D721Med (cell line): ENCODE data around the gene SCRT2.

Experiments used
- DNase-seq: peaks from one replicate; pipeline ENCODE4 v3.0.0; 2011; ENCODE audit warnings: low spot score; ENCODE audit not compliant: insufficient read length
- FAIRE-seq: peaks from 2 replicates; lab custom pipeline; 2011; peaks lifted over from hg19 to GRCh38; lab: Jason Lieb, UNC
- TF ChIP-seq, protein P1 (sequence below): IDR thresholded peaks from 2 replicates; pipeline ENCODE4 v1.5.1; 2012; ENCODE audit warnings: mild to moderate bottlenecking, control low read depth; ENCODE audit not compliant: insufficient read depth; ENCODE audit errors: missing control alignments

SCRT2 gene

DNA sequence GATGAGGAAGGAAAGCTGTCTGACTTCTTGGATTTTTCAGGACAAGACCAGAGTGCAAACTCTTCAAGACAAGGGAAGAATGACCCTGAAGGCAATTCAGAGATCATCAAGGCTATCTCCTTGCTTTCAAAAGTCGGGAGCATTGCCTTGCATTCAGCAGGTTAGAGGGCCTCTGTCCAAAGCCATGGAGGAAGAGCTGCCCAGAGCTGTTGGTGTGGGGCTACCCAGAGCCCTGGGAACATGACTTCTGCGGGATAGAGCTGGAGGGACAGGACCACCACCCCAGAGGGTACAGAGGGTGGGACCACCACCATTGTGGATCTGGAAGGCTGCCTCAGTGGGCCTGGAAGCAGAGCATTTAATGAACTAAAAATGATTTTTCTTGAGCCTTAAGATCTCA, 17.4 kb downstream of the SCRT2 start:
- TF ChIP-seq, protein P1, sequence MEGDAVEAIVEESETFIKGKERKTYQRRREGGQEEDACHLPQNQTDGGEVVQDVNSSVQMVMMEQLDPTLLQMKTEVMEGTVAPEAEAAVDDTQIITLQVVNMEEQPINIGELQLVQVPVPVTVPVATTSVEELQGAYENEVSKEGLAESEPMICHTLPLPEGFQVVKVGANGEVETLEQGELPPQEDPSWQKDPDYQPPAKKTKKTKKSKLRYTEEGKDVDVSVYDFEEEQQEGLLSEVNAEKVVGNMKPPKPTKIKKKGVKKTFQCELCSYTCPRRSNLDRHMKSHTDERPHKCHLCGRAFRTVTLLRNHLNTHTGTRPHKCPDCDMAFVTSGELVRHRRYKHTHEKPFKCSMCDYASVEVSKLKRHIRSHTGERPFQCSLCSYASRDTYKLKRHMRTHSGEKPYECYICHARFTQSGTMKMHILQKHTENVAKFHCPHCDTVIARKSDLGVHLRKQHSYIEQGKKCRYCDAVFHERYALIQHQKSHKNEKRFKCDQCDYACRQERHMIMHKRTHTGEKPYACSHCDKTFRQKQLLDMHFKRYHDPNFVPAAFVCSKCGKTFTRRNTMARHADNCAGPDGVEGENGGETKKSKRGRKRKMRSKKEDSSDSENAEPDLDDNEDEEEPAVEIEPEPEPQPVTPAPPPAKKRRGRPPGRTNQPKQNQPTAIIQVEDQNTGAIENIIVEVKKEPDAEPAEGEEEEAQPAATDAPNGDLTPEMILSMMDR: no peak
- FAIRE-seq: no peak
- no peak for DNase-seq

DNA sequence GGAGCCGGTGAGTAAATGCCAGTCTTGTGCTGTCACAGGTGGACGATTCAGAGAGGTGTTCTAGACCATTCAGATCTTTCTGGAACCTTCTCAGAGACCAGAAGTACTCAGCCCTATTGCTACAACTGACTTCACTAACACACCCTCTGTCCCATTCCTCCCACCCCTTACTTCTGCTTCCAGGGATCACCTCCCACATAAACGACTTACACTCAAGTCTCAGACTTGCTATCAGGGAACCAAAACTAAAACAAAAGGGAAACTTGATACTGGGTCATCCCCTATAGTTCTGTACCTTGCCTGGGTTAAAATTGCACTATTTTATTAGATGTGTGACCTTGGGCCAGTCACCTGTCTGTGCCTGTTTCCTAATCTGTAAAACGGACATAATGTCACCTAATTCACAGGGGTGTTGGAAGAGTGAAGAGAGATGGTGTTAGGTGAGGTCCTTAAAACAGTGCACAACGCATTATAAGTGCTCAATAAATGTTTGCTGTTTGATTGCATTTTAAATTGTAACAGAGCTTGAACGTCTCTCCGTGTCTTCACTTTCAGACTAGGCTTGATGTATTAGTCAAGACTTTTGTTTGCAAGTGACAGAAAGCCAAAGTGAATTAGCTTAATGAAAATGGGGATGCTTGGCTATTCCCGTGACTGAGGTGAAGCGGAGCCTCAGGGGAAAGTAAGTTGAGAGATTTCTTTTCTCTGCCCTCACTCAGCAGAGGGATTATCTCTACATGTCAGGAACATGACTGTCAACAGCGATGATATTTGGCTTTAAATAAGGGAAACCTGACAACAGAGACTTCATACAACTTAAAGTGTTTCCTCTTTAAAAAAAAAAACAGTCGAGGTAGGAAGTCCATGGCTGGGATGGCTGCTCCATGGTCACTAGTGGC, 19.6 kb downstream of the SCRT2 start:
- TF ChIP-seq, protein P1: no peak

DNA sequence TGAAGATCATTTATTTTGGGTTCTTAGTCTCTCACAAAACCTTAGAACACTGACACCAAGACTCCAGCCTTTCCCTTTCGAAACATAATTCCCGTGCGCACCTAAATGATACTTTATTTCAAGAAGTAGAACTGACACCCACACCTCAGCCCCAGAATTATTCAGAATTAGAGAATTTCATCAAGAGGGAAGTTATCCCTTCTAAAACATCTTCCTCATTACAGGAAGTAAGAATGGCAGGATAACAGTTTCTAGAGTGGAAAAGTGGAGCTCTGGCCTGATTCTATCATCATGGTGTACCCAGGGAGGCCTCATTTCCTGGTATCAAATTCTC, 21.2 kb downstream of the SCRT2 start:
- FAIRE-seq (no peak), DNase-seq (no peak)
- TF ChIP-seq, protein P1: no peak

More for the DNA sequence above, 19.6 kb downstream of the SCRT2 start:
- DNase-seq (no peak), FAIRE-seq (no peak)

DNA sequence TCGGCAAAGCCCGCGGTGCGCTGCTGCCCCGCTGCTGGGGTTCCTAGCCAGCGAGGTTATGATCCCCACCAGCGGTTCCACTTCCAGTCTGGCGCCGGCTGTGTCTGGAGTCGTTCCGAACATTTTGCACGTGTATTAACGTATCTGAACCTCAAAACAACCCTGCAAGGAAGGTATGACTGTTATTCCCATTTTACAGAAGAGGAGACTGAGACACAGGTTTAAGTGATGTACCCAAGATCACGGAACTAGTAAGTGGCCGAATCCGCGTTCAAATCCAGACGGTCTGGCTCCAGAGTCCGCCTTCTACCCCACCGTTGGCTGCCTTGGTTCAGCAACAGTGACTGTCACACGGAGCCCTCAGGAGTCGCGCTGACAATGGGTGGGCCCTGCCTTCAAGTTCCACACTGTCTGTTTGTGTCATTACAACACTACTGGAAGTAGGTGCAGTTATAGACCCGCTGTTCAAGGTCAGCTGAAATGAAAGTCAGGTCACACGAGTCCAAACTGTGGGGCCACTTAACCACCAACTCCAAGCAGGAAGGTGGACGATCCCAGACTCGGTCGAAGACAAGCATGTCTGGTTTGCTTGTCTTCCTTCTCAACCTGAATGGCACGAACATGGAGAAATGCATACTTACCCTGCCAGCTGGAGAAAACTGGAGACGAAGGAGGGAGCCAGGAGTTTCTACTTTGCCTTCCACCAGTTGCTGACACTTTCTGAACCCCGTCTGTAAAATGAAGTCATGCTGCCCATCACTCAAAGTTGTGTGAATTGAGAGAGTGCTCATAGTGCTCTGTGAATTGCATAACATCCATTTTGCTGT, 21.8 kb downstream of the SCRT2 start:
- DNase-seq (no peak), FAIRE-seq (no peak)
- TF ChIP-seq, protein P1: no peak

DNA sequence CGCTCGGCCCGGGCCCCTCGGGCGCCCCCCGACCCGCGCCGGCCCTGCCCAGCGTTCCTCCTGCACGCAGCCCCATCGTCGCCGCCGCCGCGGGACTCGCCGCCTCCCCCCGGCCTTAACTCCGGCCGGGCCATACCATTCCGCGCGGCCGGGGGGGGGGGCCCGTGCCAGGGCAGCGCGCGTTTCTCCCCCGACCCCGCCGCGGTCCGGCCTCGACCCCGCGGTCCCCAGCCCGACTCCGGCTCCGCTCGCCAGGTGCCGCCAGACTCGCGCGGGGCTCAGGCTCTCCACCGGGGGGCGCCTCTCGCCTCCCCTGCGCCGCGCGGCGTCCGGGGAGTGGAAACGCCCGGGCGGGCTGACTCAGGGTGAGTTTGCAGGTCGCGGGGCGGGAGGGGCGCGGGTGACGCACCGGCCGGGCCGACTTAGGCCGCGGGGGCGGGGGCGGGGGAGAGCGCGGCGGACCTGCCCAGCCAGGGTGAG, 22.5 kb downstream of the SCRT2 start, which contains the start of gene SRXN1:
Gene SRXN1 (minus strand): TSS at position 91 of the 480 bp plus-strand sequence. CDS start 15 bp downstream, at position 76.
- TF ChIP-seq, protein P1: peak; percentile 60
- DNase-seq: no peak
- FAIRE-seq: no peak

DNA sequence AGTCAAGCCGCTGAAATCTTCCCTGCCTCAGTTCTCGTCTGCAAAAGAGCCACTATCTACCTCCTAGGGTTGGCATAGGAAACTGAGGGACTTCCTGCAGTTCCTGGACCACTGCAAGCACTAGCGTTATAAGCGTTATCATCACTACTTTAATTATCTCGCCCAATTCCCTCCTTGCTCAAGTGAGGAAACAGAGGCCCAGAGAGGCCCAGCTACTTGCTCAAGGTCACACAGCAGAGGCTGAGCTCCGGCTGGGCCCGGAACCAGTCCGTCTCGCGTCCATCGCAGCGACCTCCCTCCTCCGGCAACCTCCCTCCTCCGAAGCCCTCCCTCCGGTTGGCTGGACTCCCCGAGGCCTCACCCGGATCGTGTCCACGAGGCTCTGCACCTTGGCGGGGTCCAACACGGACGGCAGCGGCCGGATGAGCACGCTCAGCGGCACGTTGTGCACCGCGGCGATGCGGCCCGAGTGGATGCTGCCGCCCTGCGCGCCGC, 22.9 kb downstream of the SCRT2 start:
- TF ChIP-seq, protein P1: no peak
- DNase-seq (no peak), FAIRE-seq (no peak)
